CD4-positive, alpha-beta T cell (primary cell): ENCODE measurements around the gene ABCC9. TPM values are rescaled to one million over a fixed set of nuclear protein-coding genes. Genes with fewer than 3 reads are reported as not detected.

Experiments
- ATAC-seq: fragments of 200-7000 bp; cut with Tn5 transposase; one replicate; pipeline ENCODE4 v1.10.0; 2022; ENCODE audit warnings: mild to moderate bottlenecking; ENCODE audit not compliant: poor library complexity
- CTCF ChIA-PET: fragments of 350-600 bp; sonication (Branson Sonifier 250); formaldehyde crosslinking; loops from one replicate; lab custom pipeline; 2021; ENCODE audit warnings: antibody characterized with exemption, inconsistent platforms; lab: Charles Lee
- POLR2A ChIA-PET: fragments of 350-600 bp; sonication (Branson Sonifier 250); formaldehyde crosslinking; loops from one replicate; lab custom pipeline; 2021; ENCODE audit warnings: antibody characterized with exemption, inconsistent platforms; lab: Charles Lee
- DNase-seq, 14 experiments: peaks; one replicate each; pipeline ENCODE4 v3.0.0-alpha.2; 2013 to 2020; ENCODE audit warnings: mixed read lengths in 2 of 14
- H3K27ac ChIP-seq, 2 donors: one replicate each; pipeline versions ENCODE4 v1.5.1 to v1.7.0; 2013; ENCODE audit warnings: low read length in 2 of 2, low read depth in 1 of 2, mild to moderate bottlenecking in 1 of 2
- H3K27me3 ChIP-seq, 2 experiments: 1 replicate in 1 of 2; 2 replicates in 1 of 2; pipeline versions ENCODE4 v1.6.1 to v1.7.0; 2013; ENCODE audit warnings: low read length in 2 of 2, control low read depth in 1 of 2, mild to moderate bottlenecking in 1 of 2, moderate library complexity in 1 of 2; ENCODE audit not compliant: insufficient read depth in 2 of 2, control insufficient read depth in 1 of 2
- H3K36me3 ChIP-seq: one replicate; pipeline ENCODE4 v1.6.1; 2013; ENCODE audit warnings: low read length, control low read depth; ENCODE audit not compliant: insufficient read depth
- H3K4me1 ChIP-seq: one replicate; pipeline ENCODE4 v1.6.1; 2013; ENCODE audit warnings: low read length, control low read depth; ENCODE audit not compliant: insufficient read depth
- H3K4me3 ChIP-seq: one replicate; pipeline ENCODE4 v1.5.1; 2013; ENCODE audit warnings: mild to moderate bottlenecking, low read length, moderate library complexity
- H3K9me3 ChIP-seq, 2 experiments: 1 replicate in 1 of 2; 2 replicates in 1 of 2; pipeline versions ENCODE4 v1.6.1 to v1.7.0; 2013; ENCODE audit warnings: low read length in 2 of 2, mild to moderate bottlenecking in 2 of 2, control low read depth in 1 of 2, moderate library complexity in 1 of 2; ENCODE audit not compliant: control insufficient read depth in 1 of 2, insufficient read depth in 1 of 2
- H3K27ac Mint-ChIP-seq: one replicate; pipeline ENCODE4 v1.8.0; 2020; ENCODE audit warnings: mixed read lengths
- H3K27me3 Mint-ChIP-seq: one replicate; pipeline ENCODE4 v1.8.0; 2021; ENCODE audit warnings: mixed read lengths
- H3K36me3 Mint-ChIP-seq: one replicate; pipeline ENCODE4 v1.8.0; 2021; ENCODE audit warnings: low read depth, mixed read lengths
- H3K4me1 Mint-ChIP-seq: one replicate; pipeline ENCODE4 v1.8.0; 2021; ENCODE audit warnings: low read depth, mixed read lengths
- H3K4me3 Mint-ChIP-seq: one replicate; pipeline ENCODE4 v1.8.0; 2020; ENCODE audit warnings: mild to moderate bottlenecking, mixed read lengths
- H3K9me3 Mint-ChIP-seq: one replicate; pipeline ENCODE4 v1.8.0; 2020; ENCODE audit warnings: mixed read lengths
- intact Hi-C, 2 experiments: fragments of 100-400 bp; cut with DNase I in 1 of 2; cut with micrococcal nuclease in 1 of 2; formaldehyde crosslinking; loops; one replicate each; pipeline versions ENCODE4 v1.15.1 to v1.9.0; 2023 to 2025; cut with DNase I, micrococcal nuclease
- total RNA-seq, 174 experiments: library from RNA in 2 of 174; stranded (reverse) in 2 of 174; gene quantifications; one replicate each; pipeline ENCODE4 v1.2.3 and lab custom pipeline; 2021 to 2026
- TF ChIP-seq, protein P1 (sequence below): fragments of 200-600 bp; IDR thresholded peaks from one replicate; pipeline ENCODE4 v1.8.0; 2022; ENCODE audit warnings: antibody characterized with exemption, mild to moderate bottlenecking

ABCC9 gene
- total RNA-seq, 2 experiments from 2014 or later: not detected

DNA sequence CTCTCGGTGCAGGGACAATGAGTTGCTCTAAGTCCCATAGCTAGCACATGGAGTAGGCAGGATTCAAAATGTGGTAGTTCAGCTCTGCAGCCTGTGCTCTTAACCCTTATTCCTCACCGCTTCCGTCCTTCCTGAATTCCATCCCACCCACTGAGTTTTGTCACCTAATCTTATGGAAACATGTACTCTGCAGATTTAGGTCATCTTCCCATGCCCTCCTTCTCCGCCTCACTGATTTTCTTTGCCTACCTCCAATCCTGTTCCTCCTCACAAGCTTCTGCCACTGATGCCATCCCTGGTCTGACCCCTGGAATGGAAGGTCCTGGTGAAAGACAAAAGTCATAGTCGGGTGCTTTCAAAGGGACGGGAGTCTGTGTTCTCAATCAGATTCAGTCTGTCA lies 46.5 kb upstream of the ABCC9 start:
- no peaks in the 10 kb centered on the region for H3K9me3 ChIP-seq
- TF ChIP-seq, protein P1, sequence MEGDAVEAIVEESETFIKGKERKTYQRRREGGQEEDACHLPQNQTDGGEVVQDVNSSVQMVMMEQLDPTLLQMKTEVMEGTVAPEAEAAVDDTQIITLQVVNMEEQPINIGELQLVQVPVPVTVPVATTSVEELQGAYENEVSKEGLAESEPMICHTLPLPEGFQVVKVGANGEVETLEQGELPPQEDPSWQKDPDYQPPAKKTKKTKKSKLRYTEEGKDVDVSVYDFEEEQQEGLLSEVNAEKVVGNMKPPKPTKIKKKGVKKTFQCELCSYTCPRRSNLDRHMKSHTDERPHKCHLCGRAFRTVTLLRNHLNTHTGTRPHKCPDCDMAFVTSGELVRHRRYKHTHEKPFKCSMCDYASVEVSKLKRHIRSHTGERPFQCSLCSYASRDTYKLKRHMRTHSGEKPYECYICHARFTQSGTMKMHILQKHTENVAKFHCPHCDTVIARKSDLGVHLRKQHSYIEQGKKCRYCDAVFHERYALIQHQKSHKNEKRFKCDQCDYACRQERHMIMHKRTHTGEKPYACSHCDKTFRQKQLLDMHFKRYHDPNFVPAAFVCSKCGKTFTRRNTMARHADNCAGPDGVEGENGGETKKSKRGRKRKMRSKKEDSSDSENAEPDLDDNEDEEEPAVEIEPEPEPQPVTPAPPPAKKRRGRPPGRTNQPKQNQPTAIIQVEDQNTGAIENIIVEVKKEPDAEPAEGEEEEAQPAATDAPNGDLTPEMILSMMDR: no peak
- no peak overlapping the region for H3K27ac ChIP-seq
- intact Hi-C loops: no loop called here
- Mint-ChIP-seq H3K27ac (no peak overlapping the region), H3K4me1 (peaks cover 3% of the 10 kb centered on the region), H3K4me3 (no peak overlapping the region), H3K36me3 (no peaks in the 10 kb centered on the region), H3K27me3 (peaks cover 21% of the 10 kb centered on the region), H3K9me3 (no peaks in the 10 kb centered on the region)
- ATAC-seq (no peak), DNase-seq (no peak)
- ChIA-PET CTCF (interaction anchor here (0.5 kb wide), 1 partner anchor 290 kb away, joined by 3 read pairs; no protein-coding TSS in a partner anchor), POLR2A (no interaction called here)
- H3K27me3 ChIP-seq: peaks cover 4 to 5% of the 10 kb centered on the region in 2 experiments
- H3K4me1 ChIP-seq: no peaks in the 10 kb centered on the region
- no peaks in the 10 kb centered on the region for H3K36me3 ChIP-seq
- H3K4me3 ChIP-seq: no peak overlapping the region

DNA sequence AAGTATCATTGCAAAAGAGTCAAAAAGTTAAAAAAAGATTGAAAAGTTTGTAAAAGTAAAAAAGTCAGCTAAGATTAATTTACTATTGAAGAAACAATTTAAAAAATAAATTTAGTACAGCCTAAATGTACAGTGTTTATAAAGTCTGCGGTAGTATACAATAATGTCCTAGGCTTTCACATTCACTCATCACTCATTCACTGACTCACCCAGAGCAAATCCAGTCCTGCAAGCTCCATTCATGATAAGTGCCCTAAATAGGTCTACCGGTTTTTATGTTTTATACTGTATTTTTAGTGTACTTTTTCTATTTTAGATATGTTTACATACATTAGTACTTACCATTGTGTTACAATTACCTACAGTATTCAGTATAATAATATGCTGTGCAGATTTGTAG lies 43.9 kb upstream of the ABCC9 start:
- H3K27ac Mint-ChIP-seq: no peak overlapping the region
- Histone ChIP-seq H3K4me1 (no peaks in the 10 kb centered on the region), H3K27ac (no peak overlapping the region), H3K9me3 (no peaks in the 10 kb centered on the region), H3K27me3 (peaks cover 4 to 5% of the 10 kb centered on the region in 2 experiments), H3K4me3 (no peak overlapping the region), H3K36me3 (no peaks in the 10 kb centered on the region)
- no peaks in the 10 kb centered on the region for H3K4me1 Mint-ChIP-seq
- DNase-seq: no peak
- no peak overlapping the region for H3K4me3 Mint-ChIP-seq
- TF ChIP-seq, protein P1: no peak
- no peaks in the 10 kb centered on the region for H3K36me3 Mint-ChIP-seq
- no peak for ATAC-seq
- ChIA-PET POLR2A (no interaction called here), CTCF (no interaction called here)
- intact Hi-C loops: no loop called here
- peaks cover 21% of the 10 kb centered on the region for H3K27me3 Mint-ChIP-seq
- no peaks in the 10 kb centered on the region for H3K9me3 Mint-ChIP-seq

DNA sequence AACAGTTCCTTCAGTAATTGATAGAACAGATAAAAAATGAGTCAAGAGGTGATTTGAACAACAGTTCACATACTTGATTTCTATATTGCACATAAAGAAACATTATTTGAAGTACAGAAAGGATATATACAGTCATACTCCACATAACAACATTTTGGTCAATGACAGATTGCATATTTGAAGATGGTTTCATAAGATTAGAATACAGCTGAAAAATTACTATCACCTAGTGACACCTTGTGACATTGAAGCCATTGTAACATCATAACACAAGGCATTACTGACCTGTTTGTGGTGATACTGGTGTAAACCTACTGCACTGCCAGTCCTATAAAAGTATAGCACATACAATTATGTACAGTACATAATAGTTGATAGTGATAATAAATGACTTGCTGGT lies 43.1 kb upstream of the ABCC9 start:
- Histone ChIP-seq H3K36me3 (no peaks in the 10 kb centered on the region), H3K4me1 (no peaks in the 10 kb centered on the region), H3K27ac (no peak overlapping the region), H3K27me3 (peaks cover 4 to 5% of the 10 kb centered on the region in 2 experiments), H3K9me3 (no peaks in the 10 kb centered on the region), H3K4me3 (no peak overlapping the region)
- intact Hi-C loops: no loop called here
- Mint-ChIP-seq H3K4me3 (no peak overlapping the region), H3K4me1 (no peaks in the 10 kb centered on the region), H3K36me3 (no peaks in the 10 kb centered on the region), H3K27ac (no peak overlapping the region), H3K9me3 (no peaks in the 10 kb centered on the region), H3K27me3 (peaks cover 21% of the 10 kb centered on the region)
- CTCF ChIA-PET: no interaction called here
- ATAC-seq: no peak
- POLR2A ChIA-PET: no interaction called here
- TF ChIP-seq, protein P1: no peak
- no peak for DNase-seq
